Femur (tissue), 1 donor: ENCODE measurements around the gene METTL26.
A peak's percentile ranks its signal among the peaks of the same experiment; 100 is the strongest.

Experiments used
- DNase-seq: peaks from one replicate; pipeline ENCODE4 v3.0.0-alpha.2; 2017

Gene METTL26

GRCh38 chr16:593807-594206, 42.3 kb downstream of the METTL26 start:
- DNase-seq = peak; percentile 16

DNA sequence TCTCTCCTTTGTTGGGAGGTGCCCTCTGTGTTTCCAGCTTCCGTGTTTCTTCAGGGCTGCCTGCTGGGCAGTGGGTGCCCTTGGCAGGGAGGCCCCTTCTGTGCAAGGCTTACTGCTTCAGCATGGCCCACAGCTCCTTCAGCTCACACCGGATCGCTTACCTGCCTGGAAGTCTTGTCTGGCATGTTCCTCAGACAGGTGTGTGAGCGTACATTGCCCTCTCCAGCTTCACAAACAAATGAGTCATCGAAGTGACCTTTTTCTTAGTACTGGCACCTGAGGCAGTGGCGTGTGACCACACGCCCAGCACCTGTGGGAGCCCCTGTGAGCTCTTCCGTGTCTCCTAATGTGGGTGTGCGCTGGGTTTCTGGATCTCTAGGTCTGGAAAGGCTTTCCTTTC, 42.7 kb downstream of the METTL26 start:
- DNase-seq = no peak

- no peak for DNase-seq
These were observed 43.4 kb downstream of the METTL26 start for GRCh38 chr16:592518-593306.

- no peak for DNase-seq
These were observed 44.1 kb downstream of the METTL26 start for GRCh38 chr16:591892-592517.

GRCh38 chr16:591231-591630, 44.9 kb downstream of the METTL26 start:
- no peak for DNase-seq

DNA sequence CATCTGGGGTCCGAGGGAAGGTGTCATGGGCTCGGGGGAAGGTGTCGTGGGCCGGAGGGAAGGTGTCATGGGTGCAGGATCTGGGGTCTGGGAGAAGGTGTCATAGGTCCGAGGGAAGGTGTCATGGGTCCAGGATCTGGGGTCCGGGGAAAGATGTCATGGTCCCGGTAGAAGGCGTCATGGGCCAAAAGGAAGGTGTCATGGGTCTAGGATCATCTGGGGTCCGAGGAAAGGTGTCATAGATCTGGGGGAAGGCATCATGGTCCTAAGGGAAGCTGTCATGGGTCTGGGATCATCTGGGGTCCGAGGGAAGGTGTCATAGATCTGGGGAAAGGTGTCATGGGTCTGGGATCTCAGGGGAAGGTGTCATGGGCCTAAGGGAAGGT, 45.3 kb downstream of the METTL26 start:
- no peak for DNase-seq

- no peak for DNase-seq
These were observed 45.8 kb downstream of the METTL26 start for GRCh38 chr16:590188-590814.

DNA sequence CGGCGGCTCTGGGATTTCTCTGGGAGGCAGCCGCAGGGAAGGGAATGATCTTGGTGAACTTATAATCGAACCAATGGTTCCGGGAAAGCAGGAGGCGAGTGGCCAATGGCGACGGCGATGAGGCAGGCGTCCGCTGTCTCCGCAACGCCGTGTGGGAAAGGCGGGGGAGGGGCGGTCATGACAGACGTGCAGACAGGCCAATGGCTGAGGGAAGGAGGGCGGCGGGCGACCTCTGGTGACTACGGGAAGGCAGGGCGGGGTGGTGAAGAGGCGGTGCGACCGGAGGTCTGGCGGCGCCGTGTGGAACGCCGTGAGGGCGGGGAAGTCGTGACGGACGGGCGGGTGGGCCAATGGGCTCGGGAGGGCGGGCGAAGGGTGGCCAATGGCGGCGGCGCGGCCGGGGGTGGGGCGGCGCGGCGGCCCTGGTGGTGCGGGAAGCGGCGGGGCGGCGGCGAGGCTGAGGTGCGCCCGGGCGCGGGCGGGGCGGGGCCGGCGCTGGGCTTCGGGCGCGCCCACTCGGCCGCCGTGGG, 46.4 kb downstream of the METTL26 start, which contains the start of gene RAB40C:
Gene RAB40C, plus strand, starts transcription at position 409 of the 530 bp plus-strand sequence. CDS start 226 bp downstream, outside the sequence.
- DNase-seq = peak; percentile 99

DNA sequence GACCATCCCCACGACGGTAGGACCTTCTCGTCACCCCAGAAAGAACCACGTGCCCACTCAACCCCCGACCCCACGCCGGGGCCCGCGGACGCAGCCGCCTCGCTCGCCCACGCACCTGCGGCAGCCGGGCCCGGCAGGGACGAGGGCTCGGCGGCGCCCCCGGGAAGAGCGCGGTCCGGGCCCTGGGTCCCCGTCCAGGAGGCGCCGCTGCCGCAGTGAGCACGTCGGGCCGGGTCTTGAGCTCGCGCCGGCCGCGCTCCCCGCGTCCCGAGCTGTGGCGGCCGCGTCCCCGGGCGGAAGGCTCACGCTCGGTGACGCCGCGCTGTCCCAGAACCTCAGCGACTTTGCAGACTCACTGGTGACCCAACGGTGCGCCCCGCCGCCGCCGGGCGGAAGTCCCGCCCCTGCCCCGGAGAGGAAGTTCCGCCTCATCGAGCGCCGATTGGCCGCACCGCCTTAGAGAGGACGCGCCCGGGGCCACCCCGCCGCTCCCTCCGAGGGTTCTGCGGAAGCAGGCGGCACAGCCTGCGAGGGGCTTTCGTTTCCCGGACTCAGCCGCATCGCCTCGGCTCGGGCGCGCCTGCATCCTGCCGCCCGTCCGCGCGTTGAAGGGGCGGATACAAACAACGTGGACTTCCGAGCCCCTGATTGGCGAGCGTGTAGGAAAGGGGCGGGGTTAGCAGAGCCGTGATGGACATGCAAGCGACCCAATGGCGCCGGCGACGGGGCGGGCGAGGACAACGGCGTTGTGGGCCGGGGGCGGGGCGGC, 47.0 kb downstream of the METTL26 start:
- DNase-seq = peak; percentile 98

GRCh38 chr16:588639-588888, 47.5 kb downstream of the METTL26 start:
- peak; percentile 68 for DNase-seq

DNA sequence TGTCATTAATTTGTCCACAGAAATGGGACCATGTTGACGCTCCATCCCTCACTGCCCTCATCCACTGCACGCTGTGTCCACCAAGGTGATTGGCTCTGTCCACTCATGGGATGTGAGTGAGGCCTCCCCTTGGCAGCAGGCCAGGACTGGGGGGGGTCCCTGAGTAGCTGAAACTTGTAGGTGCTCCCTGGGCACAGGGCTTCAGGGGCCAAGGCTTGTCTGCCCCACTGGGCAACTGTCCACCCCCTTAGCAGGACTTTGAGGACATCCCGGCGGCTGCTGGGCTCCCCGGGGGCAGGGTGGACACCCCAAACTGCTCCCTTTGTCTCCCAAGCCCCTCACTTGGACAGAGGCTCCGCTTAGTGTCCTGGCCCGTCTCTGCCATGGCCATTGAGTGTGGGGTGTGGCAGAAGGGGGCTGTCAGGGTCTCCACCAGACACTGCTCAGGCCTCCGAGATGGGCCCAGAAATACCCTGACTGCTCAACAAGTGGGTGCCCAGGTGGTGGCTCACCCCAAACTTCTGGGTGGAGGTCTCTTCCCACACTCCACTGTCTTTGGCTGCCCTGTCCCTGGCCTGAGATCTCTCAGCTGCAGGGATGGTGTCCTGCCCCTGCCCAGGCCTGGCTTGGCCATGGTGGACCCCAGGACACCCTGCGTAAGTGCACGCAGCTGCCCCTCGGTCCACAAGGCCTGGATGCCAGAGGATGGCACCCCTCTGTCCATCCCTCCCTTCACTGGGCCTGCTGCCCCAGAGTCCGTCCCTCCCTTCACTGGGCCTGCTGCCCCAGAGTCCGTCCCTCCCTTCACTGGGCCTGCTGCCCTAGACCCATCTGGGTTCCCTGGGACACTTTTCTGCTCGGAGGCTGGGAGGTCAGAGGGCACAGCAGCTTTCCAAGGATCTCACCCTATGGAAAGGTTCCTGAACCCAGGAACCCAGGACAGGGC, 49.2 kb downstream of the METTL26 start:
- DNase-seq = no peak

DNA sequence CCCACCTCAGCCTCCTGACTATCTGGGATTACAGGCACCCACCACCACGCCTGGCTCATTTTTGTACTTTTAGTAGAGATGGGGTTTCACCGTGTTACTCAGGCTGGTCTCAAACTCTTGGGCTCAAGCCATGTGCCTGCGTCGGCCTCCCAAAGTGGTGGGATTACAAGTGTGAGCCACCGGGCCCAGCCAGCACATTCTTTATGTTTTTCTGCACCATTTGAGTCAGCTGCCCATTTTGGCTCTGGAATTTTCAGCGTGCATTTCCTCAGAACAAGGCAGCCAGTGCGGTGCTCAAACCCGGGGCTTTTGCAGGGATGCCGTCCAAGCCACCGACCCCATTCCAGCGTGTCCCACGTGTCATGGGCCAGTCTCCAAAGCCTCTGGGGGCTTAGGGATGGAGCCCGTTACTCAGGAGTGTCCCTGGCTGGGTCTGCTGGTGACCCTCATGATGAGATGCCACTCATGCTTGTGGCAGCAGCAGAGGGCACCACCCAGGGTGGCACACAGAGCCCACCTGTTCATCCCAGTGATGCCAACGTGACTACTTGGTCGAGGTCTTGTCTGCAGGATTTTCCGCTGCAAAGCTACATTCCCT, 50.0 kb downstream of the METTL26 start:
- DNase-seq = no peak

- no peak for DNase-seq
These were observed 50.8 kb downstream of the METTL26 start for GRCh38 chr16:585351-585750.
